Ovary (tissue), 3 donors: ENCODE measurements around the gene MVD.

ENCODE experiments used
- CTCF ChIP-seq, 3 donors: fragments of 450-650 bp in 2 of 3; fragments of 200-600 bp in 1 of 3; IDR thresholded peaks; one replicate each; pipeline versions ENCODE4 v1.5.1 to v1.8.0; 2016 to 2022; ENCODE audit warnings: antibody characterized with exemption in 3 of 3, mild to moderate bottlenecking in 1 of 3
- POLR2A ChIP-seq: fragments of 450-650 bp; IDR thresholded peaks from one replicate; pipeline ENCODE4 v1.6.1; 2017; ENCODE audit warnings: antibody characterized with exemption, mild to moderate bottlenecking, moderate library complexity
- donor health status: DM: no; HTN: no; CAD: no.

GRCh38 chr16:88649924-88650748, 12.8 kb downstream of the MVD start:
- TF ChIP-seq CTCF (IDR thresholded peaks at IDR 0.05) = no peak
- TF ChIP-seq POLR2A = no peak
